Measurements from ENCODE around the gene RUNX1. TPM values are rescaled to one million over a fixed set of nuclear protein-coding genes. Genes with fewer than 3 reads are reported as not detected.

RUNX1 gene
- total and polyA plus RNA-seq, 2 experiments from 2014 or later: 0.12 TPM; not detected in 1

DNA sequence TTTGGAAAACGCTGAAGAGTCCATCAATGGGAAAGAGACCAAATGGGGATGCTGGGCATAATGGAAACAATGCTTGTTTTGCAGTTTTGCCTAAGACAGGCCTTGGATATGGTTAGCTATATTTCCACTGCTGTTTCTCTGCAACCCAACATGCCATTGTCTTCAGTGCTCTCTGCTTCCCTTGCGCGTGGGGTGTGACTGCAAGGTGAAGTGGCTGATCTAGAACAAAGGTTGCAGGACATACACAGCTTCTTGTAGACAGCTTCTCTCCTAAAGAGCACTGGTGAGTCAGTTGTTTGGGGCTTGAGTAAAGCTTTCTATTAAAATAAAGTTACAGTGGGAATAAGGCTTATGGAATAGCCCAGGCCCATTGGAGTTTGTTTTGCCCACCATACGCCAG, 33.0 kb downstream of the RUNX1 start:
- TF ChIP-seq, protein P1, sequence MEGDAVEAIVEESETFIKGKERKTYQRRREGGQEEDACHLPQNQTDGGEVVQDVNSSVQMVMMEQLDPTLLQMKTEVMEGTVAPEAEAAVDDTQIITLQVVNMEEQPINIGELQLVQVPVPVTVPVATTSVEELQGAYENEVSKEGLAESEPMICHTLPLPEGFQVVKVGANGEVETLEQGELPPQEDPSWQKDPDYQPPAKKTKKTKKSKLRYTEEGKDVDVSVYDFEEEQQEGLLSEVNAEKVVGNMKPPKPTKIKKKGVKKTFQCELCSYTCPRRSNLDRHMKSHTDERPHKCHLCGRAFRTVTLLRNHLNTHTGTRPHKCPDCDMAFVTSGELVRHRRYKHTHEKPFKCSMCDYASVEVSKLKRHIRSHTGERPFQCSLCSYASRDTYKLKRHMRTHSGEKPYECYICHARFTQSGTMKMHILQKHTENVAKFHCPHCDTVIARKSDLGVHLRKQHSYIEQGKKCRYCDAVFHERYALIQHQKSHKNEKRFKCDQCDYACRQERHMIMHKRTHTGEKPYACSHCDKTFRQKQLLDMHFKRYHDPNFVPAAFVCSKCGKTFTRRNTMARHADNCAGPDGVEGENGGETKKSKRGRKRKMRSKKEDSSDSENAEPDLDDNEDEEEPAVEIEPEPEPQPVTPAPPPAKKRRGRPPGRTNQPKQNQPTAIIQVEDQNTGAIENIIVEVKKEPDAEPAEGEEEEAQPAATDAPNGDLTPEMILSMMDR (IDR thresholded peaks at IDR 0.05; ENCODE audit: low read depth, low read length): no peak
- Histone ChIP-seq H3K27me3 (peaks cover 54% of the 10 kb centered on the region), H3K4me1 (ENCODE audit: low read depth) (peaks cover 6% of the 10 kb centered on the region), H3K4me3 (no peak overlapping the region), H3K27ac (no peak overlapping the region), H3K36me3 (no peaks in the 10 kb centered on the region), H3K9me3 (ENCODE audit: low read depth) (no peaks in the 10 kb centered on the region)
- no peak for DNase-seq (ENCODE audit: low read depth in 1 of 2, low spot score in 1 of 2)

GRCh38 chr21:35015435-35016024, 33.6 kb downstream of the RUNX1 start:
- peaks cover 6% of the 10 kb centered on the region for H3K4me1 ChIP-seq (ENCODE audit: low read depth)

GRCh38 chr21:35014302-35015041, 34.6 kb downstream of the RUNX1 start:
- peaks cover 1% of the 10 kb centered on the region for H3K4me1 ChIP-seq (ENCODE audit: low read depth)
- no peaks in the 10 kb centered on the region for H3K36me3 ChIP-seq
- peak in 1 of 2 donors; percentile 6 for DNase-seq (ENCODE audit: low read depth in 1 of 2, low spot score in 1 of 2)
- no peak overlapping the region for H3K4me3 ChIP-seq
- no peaks in the 10 kb centered on the region for H3K9me3 ChIP-seq (ENCODE audit: low read depth)
- no peak overlapping the region for H3K27ac ChIP-seq
- peaks cover 55% of the 10 kb centered on the region for H3K27me3 ChIP-seq
- TF ChIP-seq, protein P1 (IDR thresholded peaks at IDR 0.05; ENCODE audit: low read depth, low read length): no peak

More at GRCh38 chr21:35015435-35016024, 33.6 kb downstream of the RUNX1 start:
- H3K27me3 ChIP-seq: peaks cover 55% of the 10 kb centered on the region
- DNase-seq (ENCODE audit: low read depth in 1 of 2, low spot score in 1 of 2): no peak
- no peak overlapping the region for H3K27ac ChIP-seq
- H3K4me3 ChIP-seq: no peak overlapping the region
- no peaks in the 10 kb centered on the region for H3K36me3 ChIP-seq
- TF ChIP-seq, protein P1 (IDR thresholded peaks at IDR 0.05; ENCODE audit: low read depth, low read length): no peak
- no peaks in the 10 kb centered on the region for H3K9me3 ChIP-seq (ENCODE audit: low read depth)

GRCh38 chr21:35011681-35012080, 37.4 kb downstream of the RUNX1 start:
- Histone ChIP-seq H3K9me3 (ENCODE audit: low read depth) (no peaks in the 10 kb centered on the region), H3K36me3 (no peaks in the 10 kb centered on the region), H3K4me1 (ENCODE audit: low read depth) (no peaks in the 10 kb centered on the region), H3K27me3 (peaks cover 77% of the 10 kb centered on the region), H3K27ac (no peak overlapping the region), H3K4me3 (no peak overlapping the region)
- TF ChIP-seq, protein P1 (IDR thresholded peaks at IDR 0.05; ENCODE audit: low read depth, low read length): no peak
- no peak for DNase-seq (ENCODE audit: low read depth in 1 of 2, low spot score in 1 of 2)

- H3K4me1 ChIP-seq (ENCODE audit: low read depth): no peaks in the 10 kb centered on the region
- TF ChIP-seq, protein P1 (IDR thresholded peaks at IDR 0.05; ENCODE audit: low read depth, low read length): no peak
- no peak overlapping the region for H3K27ac ChIP-seq
- no peaks in the 10 kb centered on the region for H3K36me3 ChIP-seq
- no peak overlapping the region for H3K4me3 ChIP-seq
- no peaks in the 10 kb centered on the region for H3K9me3 ChIP-seq (ENCODE audit: low read depth)
- no peak for DNase-seq (ENCODE audit: low read depth in 1 of 2, low spot score in 1 of 2)
- peaks cover 80% of the 10 kb centered on the region for H3K27me3 ChIP-seq
Measured at GRCh38 chr21:35010447-35010846, 38.7 kb downstream of the RUNX1 start.

Measured in cardiac muscle cell (in vitro differentiated cells and primary cell).